SK-N-SH (cell line): ENCODE measurements around the gene PABPN1L. TPM values are rescaled to one million over a fixed set of nuclear protein-coding genes. Genes with fewer than 3 reads are reported as not detected.

ENCODE experiments used
- FOXJ3 ChIP-seq: sonication (generic); formaldehyde crosslinking; IDR thresholded peaks from 2 replicates; pipeline ENCODE4 v1.5.1; 2020; ENCODE audit warnings: mild to moderate bottlenecking, missing genetic modification reagents
- FOXM1 ChIP-seq: IDR thresholded peaks from 2 replicates; pipeline ENCODE4 v1.4.0; 2012; ENCODE audit warnings: low read depth, mild to moderate bottlenecking
- MXI1 ChIP-seq: IDR thresholded peaks from 2 replicates; pipeline ENCODE4 v1.6.1; 2012; ENCODE audit warnings: mild to moderate bottlenecking, low read depth, low read length, improper control_type of control experiment
- POLR2AphosphoS5 ChIP-seq: IDR thresholded peaks from 2 replicates; pipeline ENCODE4 v1.6.1; 2012; ENCODE audit warnings: low read depth, low read length
- SMC3 ChIP-seq: IDR thresholded peaks from 2 replicates; pipeline ENCODE4 v1.6.1; 2012; ENCODE audit warnings: low read depth, low read length, improper control_type of control experiment
- polyA plus RNA-seq, 3 experiments: library from polyadenylated mRNA; depleted of rRNA; stranded (reverse); fragments of >200 nt; gene quantifications; 2 replicates each; pipeline ENCODE4 v1.2.3, GENCODE V29; 2012
- TF ChIP-seq, protein P1 (sequence below): IDR thresholded peaks from 2 replicates; pipeline ENCODE4 v1.4.0; 2012; ENCODE audit warnings: low read depth

Gene PABPN1L
- polyA plus RNA-seq, 1 of the 3 experiments (the other 2 are of a cell fraction) = not detected

DNA sequence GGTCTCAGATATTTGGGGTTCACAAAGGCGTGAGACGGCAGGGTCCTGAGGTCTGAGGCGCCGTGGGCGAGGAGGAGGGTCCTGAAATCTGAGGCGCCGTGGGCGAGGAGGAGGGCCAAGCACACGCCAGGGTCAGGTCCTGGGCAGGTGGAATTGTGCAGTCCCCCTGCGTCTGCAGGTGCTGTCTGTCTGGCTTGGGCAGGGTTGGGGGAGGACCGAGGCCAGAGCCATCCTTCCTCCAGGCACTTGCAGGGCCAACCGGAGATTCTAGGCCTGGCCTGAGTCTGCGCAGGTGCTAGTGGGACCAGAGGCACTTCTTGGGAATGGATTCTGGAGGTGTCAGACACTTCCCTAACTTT, 52.3 kb downstream of the PABPN1L start (continued):
- TF ChIP-seq SMC3 (no peak), FOXJ3 (CRISPR knock-in tag) (no peak), POLR2AphosphoS5 (no peak; the same call in 1 of the 2 replicates), FOXM1 (no peak), MXI1 (no peak)
- TF ChIP-seq, protein P1, sequence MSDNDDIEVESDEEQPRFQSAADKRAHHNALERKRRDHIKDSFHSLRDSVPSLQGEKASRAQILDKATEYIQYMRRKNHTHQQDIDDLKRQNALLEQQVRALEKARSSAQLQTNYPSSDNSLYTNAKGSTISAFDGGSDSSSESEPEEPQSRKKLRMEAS = no peak

Other genes starting within 250 kb of the PABPN1L start
- 0.07 TPM in 1 of 2 replicates, not detected in the other for gene IL17C, start 228.1 kb downstream of the PABPN1L start, polyA plus RNA-seq (2012; rRNA removed)
- 116 and 176 TPM in 2 replicates for gene CYBA, start 215.6 kb downstream of the PABPN1L start, polyA plus RNA-seq (2012; rRNA removed)
- gene MVD, start 203.6 kb downstream of the PABPN1L start, polyA plus RNA-seq (2012; rRNA removed) = 14.7 and 15.7 TPM in 2 replicates
- 0.03 and 0.18 TPM in 2 replicates for gene SNAI3, start 180.2 kb downstream of the PABPN1L start, polyA plus RNA-seq (2012; rRNA removed)
- gene RNF166, start 160.3 kb downstream of the PABPN1L start, polyA plus RNA-seq (2012; rRNA removed) = 17.0 and 17.2 TPM in 2 replicates
- gene CTU2, start 160.2 kb downstream of the PABPN1L start, polyA plus RNA-seq (2012; rRNA removed) = 16.2 and 16.5 TPM in 2 replicates
- gene PIEZO1, start 81.4 kb downstream of the PABPN1L start, polyA plus RNA-seq (2012; rRNA removed) = 111 and 184 TPM in 2 replicates
- gene CDT1, start 62.9 kb downstream of the PABPN1L start, polyA plus RNA-seq (2012; rRNA removed) = 3.1 and 6.1 TPM in 2 replicates
- 178 and 192 TPM in 2 replicates for gene APRT, start 54.7 kb downstream of the PABPN1L start, polyA plus RNA-seq (2012; rRNA removed)
- gene GALNS, start 9.7 kb downstream of the PABPN1L start, polyA plus RNA-seq (2012; rRNA removed) = 13.8 and 16.5 TPM in 2 replicates
- 73.9 and 74.4 TPM in 2 replicates for gene TRAPPC2L, start 9.5 kb downstream of the PABPN1L start, polyA plus RNA-seq (2012; rRNA removed)
- not detected in 2 replicates for gene CBFA2T3, start 110.5 kb upstream of the PABPN1L start, polyA plus RNA-seq (2012; rRNA removed)
- gene ACSF3, start 227.2 kb upstream of the PABPN1L start, polyA plus RNA-seq (2012; rRNA removed) = 14.9 and 18.8 TPM in 2 replicates